Prostate gland (tissue), 2 donors: ENCODE measurements around the gene PCDH18. TPM values are rescaled to one million over a fixed set of nuclear protein-coding genes. Genes with fewer than 3 reads are reported as not detected.
"Not testable (repeated sequence)": the region's sequence is repeated elsewhere in the genome, so short reads cannot be mapped to it uniquely, and the experiment has no call there.

Source experiments
- DNase-seq: peaks from one replicate; pipeline ENCODE4 v3.0.0-alpha.2; 2019; ENCODE audit warnings: low spot score
- H3K27ac ChIP-seq, 2 donors: fragments of 200-600 bp; sonication (generic); 2 replicates each; pipeline ENCODE4 v1.5.1; 2017 to 2019
- H3K27me3 ChIP-seq: fragments of 200-600 bp; sonication (generic); replicated peaks from 2 replicates; pipeline ENCODE4 v1.5.1; 2019; ENCODE audit not compliant: insufficient read depth
- H3K36me3 ChIP-seq, 2 donors: fragments of 200-600 bp; sonication (generic); 1 replicate in 1 of 2; 2 replicates in 1 of 2; pipeline versions ENCODE4 v1.5.1 to v1.8.1; 2017 to 2019
- H3K4me1 ChIP-seq: fragments of 200-600 bp; sonication (generic); replicated peaks from 2 replicates; pipeline ENCODE4 v1.5.1; 2019
- H3K4me3 ChIP-seq, 2 donors: fragments of 200-600 bp; sonication (generic); 2 replicates each; pipeline ENCODE4 v1.5.1; 2017 to 2019
- H3K9me3 ChIP-seq: fragments of 200-600 bp; sonication (generic); 2 replicates; pipeline ENCODE4 v1.5.1; 2017
- POLR2A ChIP-seq: fragments of 450-650 bp; IDR thresholded peaks from one replicate; pipeline ENCODE4 v1.6.1; 2016; ENCODE audit warnings: antibody characterized with exemption, mild to moderate bottlenecking
- POLR2AphosphoS5 ChIP-seq: sonication (generic); formaldehyde crosslinking; IDR thresholded peaks from one replicate; pipeline ENCODE4 v1.6.1; 2017; ENCODE audit warnings: antibody characterized with exemption
- WGBS: methylation state at CpG from one replicate; pipeline ENCODE4 v1.1.5; 2018; 5-methylcytosine and 5-hydroxymethylcytosine counted together
- intact Hi-C: fragments of 100-400 bp; cut with DNase I; formaldehyde crosslinking; loops from one replicate; pipeline ENCODE4 v1.14.2; 2022
- total RNA-seq, 2 donors: library from RNA; depleted of rRNA; stranded (reverse); fragments of >200 nt; gene quantifications; one replicate each; pipeline ENCODE4 v1.1.0, GENCODE V29; 2016
- TF ChIP-seq, protein P1 (sequence below), 4 experiments: fragments of 200-600 bp in 2 of 4; fragments of 450-650 bp in 2 of 4; sonication (generic) in 2 of 4; IDR thresholded peaks; 1 replicate in 3 of 4; 2 replicates in 1 of 4; pipeline ENCODE4 v1.5.1; 2016 to 2019; ENCODE audit warnings: antibody characterized with exemption in 4 of 4, mild to moderate bottlenecking in 2 of 4, moderate library complexity in 2 of 4

Gene PCDH18
- total RNA-seq, 2 donors from 2014 or later = 12.3 to 28.0 TPM

DNA sequence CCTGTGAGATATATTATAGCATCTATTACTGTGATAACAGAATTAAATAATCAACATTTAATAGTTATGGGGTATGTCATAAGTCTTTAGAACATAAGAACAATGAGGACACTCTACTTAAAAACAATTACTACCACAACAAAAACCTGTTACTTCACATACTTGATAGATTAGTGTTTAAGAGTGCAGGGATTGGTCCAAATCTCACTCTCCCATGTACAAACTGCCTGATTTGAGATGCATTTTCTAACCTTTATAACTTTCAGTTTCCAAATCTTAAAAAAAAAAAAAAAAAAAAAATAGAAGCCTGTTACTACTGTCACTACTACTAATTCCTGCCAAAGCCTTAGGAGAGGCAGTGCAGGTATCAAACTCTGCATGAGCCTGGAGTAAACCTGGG lies 5.6 kb downstream of the PCDH18 start:
- DNase-seq = no peak
- intact Hi-C loops = loop anchor here (10.0 kb wide), 1 partner anchor 338 kb away; no protein-coding TSS in a partner anchor
- no peaks in the 10 kb centered on the region for H3K9me3 ChIP-seq
- H3K36me3 ChIP-seq = no peaks in the 10 kb centered on the region
- peak overlapping the region in 1 of 2 donors; percentile 1 for H3K4me3 ChIP-seq
- H3K27ac ChIP-seq = no peak overlapping the region
- no peaks in the 10 kb centered on the region for H3K4me1 ChIP-seq
- no peak for TF ChIP-seq POLR2AphosphoS5
- no peak for TF ChIP-seq POLR2A
- TF ChIP-seq, protein P1, sequence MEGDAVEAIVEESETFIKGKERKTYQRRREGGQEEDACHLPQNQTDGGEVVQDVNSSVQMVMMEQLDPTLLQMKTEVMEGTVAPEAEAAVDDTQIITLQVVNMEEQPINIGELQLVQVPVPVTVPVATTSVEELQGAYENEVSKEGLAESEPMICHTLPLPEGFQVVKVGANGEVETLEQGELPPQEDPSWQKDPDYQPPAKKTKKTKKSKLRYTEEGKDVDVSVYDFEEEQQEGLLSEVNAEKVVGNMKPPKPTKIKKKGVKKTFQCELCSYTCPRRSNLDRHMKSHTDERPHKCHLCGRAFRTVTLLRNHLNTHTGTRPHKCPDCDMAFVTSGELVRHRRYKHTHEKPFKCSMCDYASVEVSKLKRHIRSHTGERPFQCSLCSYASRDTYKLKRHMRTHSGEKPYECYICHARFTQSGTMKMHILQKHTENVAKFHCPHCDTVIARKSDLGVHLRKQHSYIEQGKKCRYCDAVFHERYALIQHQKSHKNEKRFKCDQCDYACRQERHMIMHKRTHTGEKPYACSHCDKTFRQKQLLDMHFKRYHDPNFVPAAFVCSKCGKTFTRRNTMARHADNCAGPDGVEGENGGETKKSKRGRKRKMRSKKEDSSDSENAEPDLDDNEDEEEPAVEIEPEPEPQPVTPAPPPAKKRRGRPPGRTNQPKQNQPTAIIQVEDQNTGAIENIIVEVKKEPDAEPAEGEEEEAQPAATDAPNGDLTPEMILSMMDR (IDR thresholded peaks at IDR 0.05) = no peak
- no peaks in the 10 kb centered on the region for H3K27me3 ChIP-seq

DNA sequence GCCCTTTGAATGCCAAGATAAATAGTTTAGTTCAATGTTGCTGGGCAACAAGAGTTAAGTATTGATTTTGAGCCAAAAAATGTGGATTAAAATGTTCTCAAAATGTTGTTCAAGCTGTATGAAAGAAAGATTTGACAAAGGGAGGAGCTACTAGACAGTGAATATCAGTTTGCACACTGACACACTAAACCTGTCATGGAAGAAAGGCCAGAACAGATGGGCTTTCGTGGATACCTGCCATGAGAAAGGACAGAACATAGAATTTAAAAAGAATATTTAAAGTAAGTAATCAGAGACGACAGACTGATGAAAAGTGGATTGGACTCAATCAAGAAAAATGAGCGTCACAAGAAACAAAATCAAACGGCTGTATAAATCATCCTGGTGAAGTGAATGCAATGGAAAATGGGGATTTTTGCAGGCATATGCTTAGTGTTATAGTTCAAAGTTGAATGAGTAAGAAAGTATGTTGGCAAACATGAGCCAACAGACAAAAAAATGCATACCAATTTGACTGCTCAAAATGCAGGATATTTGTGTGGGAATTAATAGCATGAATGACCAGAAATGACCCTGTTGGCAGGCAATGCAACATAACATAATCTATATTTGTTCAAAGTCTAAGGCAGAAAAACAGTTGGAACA lies 7.4 kb downstream of the PCDH18 start:
- intact Hi-C loops = loop anchor here (10.0 kb wide), 1 partner anchor 340 kb away; no protein-coding TSS in a partner anchor
- no peak for TF ChIP-seq POLR2AphosphoS5
- TF ChIP-seq, protein P1 (IDR thresholded peaks at IDR 0.05) = no peak
- Histone ChIP-seq H3K36me3 (no peaks in the 10 kb centered on the region), H3K27ac (peak overlapping the region in 1 of 2 donors; percentile 21), H3K9me3 (no peaks in the 10 kb centered on the region), H3K4me3 (no peak overlapping the region), H3K27me3 (no peaks in the 10 kb centered on the region), H3K4me1 (no peaks in the 10 kb centered on the region)
- no peak for DNase-seq
- WGBS = 31% methylated on average over 4 of the region's 4 CpGs

DNA sequence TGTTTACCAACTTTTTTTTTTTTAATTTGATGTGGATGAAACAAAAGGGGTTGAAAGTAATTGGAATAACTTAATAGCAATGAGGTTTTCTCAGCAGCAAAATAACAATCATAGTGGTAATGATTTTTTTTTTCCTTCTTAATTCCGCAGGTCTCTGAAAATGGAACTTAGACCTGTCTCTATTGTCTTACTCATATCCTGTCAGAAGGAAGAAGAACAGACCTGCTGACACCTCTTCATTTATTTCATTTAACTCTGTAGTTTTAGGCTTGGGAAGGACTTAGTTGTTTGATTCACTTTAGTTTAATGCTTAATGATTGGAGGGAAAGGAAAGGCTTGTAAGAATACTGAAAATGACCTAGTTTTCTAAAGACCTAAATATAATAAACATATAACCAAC lies 9.0 kb downstream of the PCDH18 start:
- H3K27me3 ChIP-seq = no peaks in the 10 kb centered on the region
- H3K9me3 ChIP-seq = no peaks in the 10 kb centered on the region
- no peak overlapping the region for H3K4me3 ChIP-seq
- H3K36me3 ChIP-seq = no peaks in the 10 kb centered on the region
- no peak overlapping the region for H3K27ac ChIP-seq
- no peak for DNase-seq
- intact Hi-C loops = loop anchor here (10.0 kb wide), 1 partner anchor 341 kb away; no protein-coding TSS in a partner anchor
- TF ChIP-seq, protein P1 (IDR thresholded peaks at IDR 0.05) = no peak
- no peak for TF ChIP-seq POLR2A
- WGBS = 63% methylated on average over 1 of the region's 1 CpG
- H3K4me1 ChIP-seq = no peaks in the 10 kb centered on the region

DNA sequence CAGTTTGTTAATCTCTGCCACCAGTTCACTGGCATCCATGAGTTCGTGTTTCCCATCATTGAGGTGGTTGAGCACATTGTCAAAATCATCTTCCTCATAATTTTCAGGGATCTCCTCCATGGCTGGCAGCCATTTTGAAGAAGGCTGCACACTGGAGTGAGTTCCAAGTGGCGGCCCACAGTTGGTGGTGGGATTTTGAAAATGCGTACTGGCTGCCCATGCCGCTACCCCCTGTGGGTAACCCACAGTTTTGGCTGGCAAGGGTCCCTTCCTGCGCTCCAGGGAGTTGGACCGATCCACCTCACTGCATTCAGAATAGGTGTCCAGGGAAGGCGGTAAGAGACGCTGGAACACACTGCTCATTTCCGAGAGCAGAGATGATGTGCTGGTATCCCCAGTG lies 11.2 kb downstream of the PCDH18 start:
- H3K36me3 ChIP-seq = no peaks in the 10 kb centered on the region
- WGBS = 92% methylated on average over 9 of the region's 9 CpGs
- H3K4me1 ChIP-seq = no peaks in the 10 kb centered on the region
- no peak for DNase-seq
- no peak overlapping the region for H3K27ac ChIP-seq
- H3K9me3 ChIP-seq = no peaks in the 10 kb centered on the region
- no peaks in the 10 kb centered on the region for H3K27me3 ChIP-seq
- no peak overlapping the region for H3K4me3 ChIP-seq
- intact Hi-C loops = loop anchor here (10.0 kb wide), 1 partner anchor 344 kb away; no protein-coding TSS in a partner anchor
- TF ChIP-seq, protein P1 (IDR thresholded peaks at IDR 0.05) = no peak
- TF ChIP-seq POLR2AphosphoS5 = no peak
- TF ChIP-seq POLR2A = no peak

DNA sequence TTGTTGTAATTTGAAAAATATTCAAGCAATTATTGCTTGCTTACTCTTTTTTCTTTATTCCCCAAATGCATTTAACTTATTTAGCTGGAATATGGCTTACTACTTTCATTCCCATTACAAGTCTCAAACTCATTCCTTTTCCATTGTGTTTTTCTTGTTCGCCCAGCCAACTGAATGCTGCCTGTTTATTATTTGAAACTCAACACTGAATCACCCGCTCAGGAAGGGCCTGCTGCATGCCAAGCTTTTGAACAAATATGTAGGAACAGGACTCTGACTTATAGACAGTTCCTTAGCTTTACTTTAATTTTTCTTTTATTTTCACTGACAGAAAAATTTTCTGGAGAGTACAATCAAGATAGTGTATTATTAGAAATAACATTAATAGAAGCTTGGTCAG lies 12.9 kb downstream of the PCDH18 start:
- H3K27me3 ChIP-seq = no peaks in the 10 kb centered on the region
- H3K36me3 ChIP-seq = no peaks in the 10 kb centered on the region
- intact Hi-C loops = no loop called here
- 16% methylated on average over 2 of the region's 2 CpGs for WGBS
- no peak for DNase-seq
- H3K4me3 ChIP-seq = no peak overlapping the region
- no peaks in the 10 kb centered on the region for H3K9me3 ChIP-seq
- H3K27ac ChIP-seq = no peak overlapping the region
- H3K4me1 ChIP-seq = no peaks in the 10 kb centered on the region
- TF ChIP-seq, protein P1 (IDR thresholded peaks at IDR 0.05) = no peak
- TF ChIP-seq POLR2AphosphoS5 = peak; percentile 26

DNA sequence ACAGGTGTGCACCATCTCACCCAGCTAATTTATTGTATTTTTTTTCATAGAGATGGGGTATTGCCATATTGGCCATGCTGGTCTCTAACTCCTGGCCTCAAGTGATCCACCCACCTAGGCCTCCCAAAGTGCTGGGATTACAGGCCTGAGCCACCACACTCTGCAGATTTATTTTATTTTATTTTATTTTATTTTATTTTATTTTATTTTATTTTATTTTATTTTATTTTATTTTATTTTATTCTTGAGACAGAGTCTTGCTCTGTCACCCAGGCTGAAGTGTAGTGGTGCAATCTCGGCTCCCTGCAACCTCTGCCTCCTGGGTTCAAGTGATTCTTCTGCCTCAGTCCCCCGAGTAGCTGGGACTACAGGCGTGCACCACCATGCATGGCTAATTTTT lies 15.0 kb downstream of the PCDH18 start:
- DNase-seq, H3K36me3 ChIP-seq, H3K4me1 ChIP-seq, H3K9me3 ChIP-seq, H3K27me3 ChIP-seq, intact Hi-C loops, H3K4me3 ChIP-seq, H3K27ac ChIP-seq: not testable (repeated sequence)
- WGBS = 96% methylated on average over 3 of the region's 3 CpGs
